Activated CD8-positive, alpha-beta T cell treated with anti-CD3 and anti-CD28 coated beads for 36 hours (primary cell): Measurements from ENCODE around the gene FSD1. TPM values are rescaled to one million over a fixed set of nuclear protein-coding genes. Genes with fewer than 3 reads are reported as not detected.

ENCODE experiments used
- ATAC-seq: fragments of 200-7000 bp; cut with Tn5 transposase; one replicate; pipeline ENCODE4 v1.10.0; 2021; ENCODE audit warnings: mild to moderate bottlenecking, moderate library complexity
- CTCF ChIA-PET: fragments of 350-600 bp; sonication (Branson Sonifier 250); formaldehyde crosslinking; loops from one replicate; lab custom pipeline; 2021; ENCODE audit warnings: antibody characterized with exemption; lab: Charles Lee
- POLR2A ChIA-PET: fragments of 350-600 bp; sonication (Branson Sonifier 250); formaldehyde crosslinking; loops from one replicate; lab custom pipeline; 2021; ENCODE audit warnings: antibody characterized with exemption; lab: Charles Lee
- DNase-seq: peaks from one replicate; pipeline ENCODE4 v3.0.0-alpha.2; 2020
- H3K27ac Mint-ChIP-seq: one replicate; pipeline ENCODE4 v1.8.0; 2021; ENCODE audit warnings: mild to moderate bottlenecking, mixed read lengths
- H3K27me3 Mint-ChIP-seq: one replicate; pipeline ENCODE4 v1.8.0; 2021; ENCODE audit warnings: mixed read lengths
- H3K36me3 Mint-ChIP-seq: one replicate; pipeline ENCODE4 v1.8.0; 2021; ENCODE audit warnings: low read depth, mixed read lengths
- H3K4me1 Mint-ChIP-seq: one replicate; pipeline ENCODE4 v1.8.0; 2021; ENCODE audit warnings: low read depth, mixed read lengths
- H3K4me3 Mint-ChIP-seq: one replicate; pipeline ENCODE4 v1.8.0; 2021; ENCODE audit warnings: mild to moderate bottlenecking, moderate library complexity, mixed read lengths
- H3K9me3 Mint-ChIP-seq: one replicate; pipeline ENCODE4 v1.8.0; 2021; ENCODE audit warnings: mixed read lengths
- CTCF ChIP-seq: fragments of 200-600 bp; IDR thresholded peaks from one replicate; pipeline ENCODE4 v1.8.0; 2022; ENCODE audit warnings: antibody characterized with exemption, mild to moderate bottlenecking
- intact Hi-C: fragments of 100-400 bp; cut with micrococcal nuclease; formaldehyde crosslinking; loops from one replicate; pipeline ENCODE4 v1.10.0; 2022
- total RNA-seq, 2 experiments: library from RNA; stranded (reverse); gene quantifications; one replicate each; pipeline ENCODE4 v1.2.3, GENCODE V29; 2021

Gene FSD1
- total RNA-seq, 2 experiments from 2014 or later: 19.7 to 22.0 TPM

GRCh38 chr19:4350111-4350510 is 45.7 kb downstream of the FSD1 start:
- CTCF ChIA-PET: interaction anchor here (5.6 kb wide), 1 partner anchor 84 kb away, joined by 84 read pairs; no protein-coding TSS in a partner anchor
- Mint-ChIP-seq H3K9me3 (no peaks in the 10 kb centered on the region), H3K27me3 (no peaks in the 10 kb centered on the region), H3K27ac (no peak overlapping the region), H3K36me3 (peaks cover 4% of the 10 kb centered on the region), H3K4me1 (peaks cover 5% of the 10 kb centered on the region), H3K4me3 (no peak overlapping the region)
- DNase-seq: no peak
- ATAC-seq: no peak
- POLR2A ChIA-PET: no interaction called here
- intact Hi-C loops: loop anchor here (5.0 kb wide), 1 partner anchor 83 kb away; no protein-coding TSS in a partner anchor
- no peak for TF ChIP-seq CTCF

GRCh38 chr19:4350726-4351125 is 46.3 kb downstream of the FSD1 start:
- CTCF ChIA-PET: interaction anchor here (5.6 kb wide), 1 partner anchor 85 kb away, joined by 84 read pairs; no protein-coding TSS in a partner anchor

GRCh38 chr19:4352701-4353121 is 48.3 kb downstream of the FSD1 start:
- Mint-ChIP-seq H3K9me3 (no peaks in the 10 kb centered on the region), H3K27me3 (no peaks in the 10 kb centered on the region), H3K4me1 (peaks cover 2% of the 10 kb centered on the region), H3K36me3 (no peaks in the 10 kb centered on the region), H3K27ac (no peak overlapping the region), H3K4me3 (no peak overlapping the region)
- POLR2A ChIA-PET: interaction anchor here (1.0 to 1.5 kb wide), 4 partner anchors 9 to 33 kb away, joined by 3 to 7 read pairs (median 4); partner anchors contain the start of gene MPND
- intact Hi-C loops: loop anchor here (5.0 kb wide), 1 partner anchor 85 kb away; no protein-coding TSS in a partner anchor
- peak; percentile 90 for ATAC-seq
- peak; percentile 75 for DNase-seq
- CTCF ChIA-PET: interaction anchor here (0.8 to 5.6 kb wide), 36 partner anchors 9 to 123 kb away, joined by 3 to 84 read pairs (median 5); partner anchors contain the start of genes EBI3, MPND, SH3GL1 and STAP2
- TF ChIP-seq CTCF: peak; percentile 98

More at GRCh38 chr19:4350726-4351125, 46.3 kb downstream of the FSD1 start:
- Mint-ChIP-seq H3K4me3 (no peak overlapping the region), H3K27me3 (no peaks in the 10 kb centered on the region), H3K36me3 (peaks cover 4% of the 10 kb centered on the region), H3K4me1 (peaks cover 2% of the 10 kb centered on the region), H3K9me3 (no peaks in the 10 kb centered on the region), H3K27ac (no peak overlapping the region)
- no peak for ATAC-seq
- POLR2A ChIA-PET: no interaction called here
- no peak for DNase-seq
- intact Hi-C loops: loop anchor here (5.0 kb wide), 1 partner anchor 83 kb away; no protein-coding TSS in a partner anchor
- TF ChIP-seq CTCF: no peak

GRCh38 chr19:4354282-4354681 is 49.9 kb downstream of the FSD1 start:
- no peak for TF ChIP-seq CTCF
- H3K27ac Mint-ChIP-seq: no peak overlapping the region
- DNase-seq (no peak), ATAC-seq (no peak)
- CTCF ChIA-PET: interaction anchor here (2.9 to 5.6 kb wide), 2 partner anchors 32 to 88 kb away, joined by 12 to 84 read pairs; no protein-coding TSS in a partner anchor
- H3K4me3 Mint-ChIP-seq: no peak overlapping the region
- POLR2A ChIA-PET: no interaction called here
- no peaks in the 10 kb centered on the region for H3K27me3 Mint-ChIP-seq
- H3K36me3 Mint-ChIP-seq: peaks cover 1% of the 10 kb centered on the region
- H3K9me3 Mint-ChIP-seq: no peaks in the 10 kb centered on the region
- intact Hi-C loops: loop anchor here (5.0 kb wide), 1 partner anchor 87 kb away; no protein-coding TSS in a partner anchor
- H3K4me1 Mint-ChIP-seq: peaks cover 2% of the 10 kb centered on the region

- ChIA-PET POLR2A (interaction anchor here (0.6 kb wide), 1 partner anchor 32 kb away, joined by 3 read pairs; no protein-coding TSS in a partner anchor), CTCF (interaction anchor here (5.6 kb wide), 1 partner anchor 89 kb away, joined by 84 read pairs; no protein-coding TSS in a partner anchor)
- Mint-ChIP-seq H3K36me3 (peaks cover 1% of the 10 kb centered on the region), H3K4me1 (peaks cover 2% of the 10 kb centered on the region), H3K4me3 (no peak overlapping the region), H3K9me3 (no peaks in the 10 kb centered on the region), H3K27ac (no peak overlapping the region), H3K27me3 (no peaks in the 10 kb centered on the region)
- DNase-seq (no peak), ATAC-seq (no peak)
- no peak for TF ChIP-seq CTCF
- intact Hi-C loops: loop anchor here (5.0 kb wide), 1 partner anchor 88 kb away; no protein-coding TSS in a partner anchor
These were observed 50.5 kb downstream of the FSD1 start for GRCh38 chr19:4354897-4355296.
